GM19193 (cell line): ENCODE measurements around the gene IL18RAP.

Experiments used
- POLR2A ChIP-seq: IDR thresholded peaks from 4 replicates; pipeline ENCODE4 v1.6.1; 2011; ENCODE audit not compliant: insufficient read depth, insufficient read length; ENCODE audit errors: extremely low read depth

The IL18RAP gene

GRCh38 chr2:102422910-102423309 is at the start of gene IL18RAP:
Gene IL18RAP, plus strand, starts transcription at chr2:102423160. Its CDS starts 118 bp downstream, at chr2:102423278.
- TF ChIP-seq POLR2A, result no peak

GRCh38 chr2:102376052-102376591 is 46.8 kb upstream of the IL18RAP start:
- TF ChIP-seq POLR2A, result no peak

GRCh38 chr2:102383722-102384121 is 39.2 kb upstream of the IL18RAP start:
- TF ChIP-seq POLR2A, result no peak

GRCh38 chr2:102385522-102385921 is 37.4 kb upstream of the IL18RAP start:
- TF ChIP-seq POLR2A, result no peak

- no peak for TF ChIP-seq POLR2A
Observed at GRCh38 chr2:102386004-102386403, 37.0 kb upstream of the IL18RAP start.

- no peak for TF ChIP-seq POLR2A
Observed at GRCh38 chr2:102386867-102387541, 36.0 kb upstream of the IL18RAP start.

GRCh38 chr2:102387763-102388546 is 35.0 kb upstream of the IL18RAP start:
- no peak for TF ChIP-seq POLR2A

- TF ChIP-seq POLR2A, result no peak
Observed at GRCh38 chr2:102391565-102391964, 31.4 kb upstream of the IL18RAP start.

- TF ChIP-seq POLR2A, result no peak
Observed at GRCh38 chr2:102392096-102392495, 30.9 kb upstream of the IL18RAP start.

GRCh38 chr2:102392942-102393341 is 30.0 kb upstream of the IL18RAP start:
- TF ChIP-seq POLR2A, result no peak

- TF ChIP-seq POLR2A, result no peak
Observed at GRCh38 chr2:102396012-102396411, 26.9 kb upstream of the IL18RAP start.

- no peak for TF ChIP-seq POLR2A
Observed at GRCh38 chr2:102397209-102397608, 25.8 kb upstream of the IL18RAP start.

- TF ChIP-seq POLR2A, result no peak
Observed at GRCh38 chr2:102399499-102400141, 23.3 kb upstream of the IL18RAP start.

- TF ChIP-seq POLR2A, result no peak
Observed at GRCh38 chr2:102401456-102401855, 21.5 kb upstream of the IL18RAP start.

GRCh38 chr2:102401865-102402264 is 21.1 kb upstream of the IL18RAP start:
- TF ChIP-seq POLR2A, result no peak
